ENCODE measurements around the gene AQP12A.

AQP12A gene

GRCh38 chr2:240724431-240724830 is 32.8 kb downstream of the AQP12A start:
- no peak for DNase-seq

- DNase-seq: no peak
Measured at GRCh38 chr2:240725266-240725665, 33.6 kb downstream of the AQP12A start.

DNA sequence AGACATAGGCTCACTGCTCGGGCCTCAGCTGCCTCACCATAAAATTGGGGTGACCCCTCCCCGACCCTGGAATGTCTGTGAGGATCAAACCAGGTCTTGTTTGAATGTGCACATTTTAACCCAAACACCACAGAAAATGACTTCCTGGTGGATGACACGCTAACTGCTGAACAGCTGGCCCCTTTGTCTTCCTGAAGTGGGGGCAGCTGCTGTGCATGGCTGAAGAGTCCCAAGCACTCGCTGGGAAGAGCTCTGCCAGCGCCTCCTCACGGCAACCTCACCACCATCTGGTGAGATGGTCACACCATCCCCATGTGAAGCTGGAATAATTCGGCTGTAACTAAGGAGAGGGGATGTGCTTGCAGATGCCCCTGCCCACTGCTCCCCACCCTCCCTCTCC is 34.0 kb downstream of the AQP12A start:
- no peak for DNase-seq

DNA sequence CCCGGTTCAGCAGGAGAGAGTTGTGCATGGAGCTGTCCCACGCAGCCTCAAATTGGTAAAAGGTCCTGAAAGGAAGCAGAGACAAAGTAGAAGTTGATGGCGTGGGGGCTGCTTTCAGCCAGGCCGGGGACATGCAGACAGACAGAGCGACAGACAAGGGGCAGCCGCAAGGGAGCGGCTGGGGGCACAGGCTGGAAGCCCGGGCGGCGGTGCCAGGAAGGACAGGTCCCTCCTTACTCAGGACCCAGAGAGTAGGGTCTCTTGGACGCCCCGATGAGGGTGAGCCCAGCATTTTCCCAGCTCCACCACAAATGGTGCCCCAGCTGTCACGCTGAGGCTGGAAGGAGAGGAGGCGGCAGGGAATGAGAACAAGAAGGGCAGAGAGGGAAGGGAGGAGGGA is 35.2 kb downstream of the AQP12A start:
- no peak for DNase-seq

GRCh38 chr2:240727439-240727838 is 35.8 kb downstream of the AQP12A start:
- no peak for DNase-seq

GRCh38 chr2:240727913-240728312 is 36.2 kb downstream of the AQP12A start:
- DNase-seq: no peak

GRCh38 chr2:240728361-240728760 is 36.7 kb downstream of the AQP12A start:
- no peak for DNase-seq

DNA sequence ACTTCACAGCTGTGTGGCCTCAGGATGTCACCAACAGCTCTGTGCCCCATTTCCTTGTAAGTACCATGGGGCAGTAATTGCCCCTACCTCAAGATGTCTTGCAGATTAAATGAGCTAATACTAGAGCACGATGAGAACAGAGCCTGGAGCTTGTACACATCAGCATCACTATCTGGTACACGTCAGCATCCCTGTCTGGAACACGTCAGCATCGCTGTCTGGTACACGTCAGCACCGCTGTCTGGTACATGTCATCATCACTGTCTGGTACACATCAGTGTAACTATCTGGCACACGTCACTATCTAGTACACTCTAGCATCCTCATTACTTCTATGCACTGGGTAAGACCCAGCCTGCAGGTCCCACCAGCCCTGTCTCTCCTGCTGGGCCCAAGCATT is 37.2 kb downstream of the AQP12A start:
- DNase-seq: no peak

- no peak for DNase-seq
Measured at GRCh38 chr2:240730501-240731177, 39.0 kb downstream of the AQP12A start.

- DNase-seq: no peak
Measured at GRCh38 chr2:240731178-240731545, 39.5 kb downstream of the AQP12A start.

DNA sequence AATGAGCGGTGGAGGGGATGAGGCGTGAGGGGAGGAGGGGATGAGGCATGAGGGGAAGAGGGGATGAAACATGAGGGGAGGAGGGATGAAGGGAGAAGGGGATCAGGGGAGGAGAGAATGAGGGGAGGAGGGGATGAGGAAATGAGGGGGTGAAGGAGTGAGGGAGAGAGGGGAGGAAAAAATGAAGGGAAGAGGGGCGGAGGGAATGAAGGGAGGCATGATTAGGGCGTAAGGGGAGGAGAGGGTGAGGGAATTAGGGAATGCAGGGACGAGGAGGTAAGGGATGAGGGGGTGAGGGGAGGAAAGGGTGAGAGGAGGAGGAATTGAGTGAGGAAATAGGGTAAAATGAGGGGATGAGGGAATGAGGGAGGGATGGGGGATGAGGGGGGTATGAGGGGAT is 40.5 kb downstream of the AQP12A start:
- no peak for DNase-seq

- no peak for DNase-seq
Measured at GRCh38 chr2:240732911-240733622, 41.4 kb downstream of the AQP12A start.

DNA sequence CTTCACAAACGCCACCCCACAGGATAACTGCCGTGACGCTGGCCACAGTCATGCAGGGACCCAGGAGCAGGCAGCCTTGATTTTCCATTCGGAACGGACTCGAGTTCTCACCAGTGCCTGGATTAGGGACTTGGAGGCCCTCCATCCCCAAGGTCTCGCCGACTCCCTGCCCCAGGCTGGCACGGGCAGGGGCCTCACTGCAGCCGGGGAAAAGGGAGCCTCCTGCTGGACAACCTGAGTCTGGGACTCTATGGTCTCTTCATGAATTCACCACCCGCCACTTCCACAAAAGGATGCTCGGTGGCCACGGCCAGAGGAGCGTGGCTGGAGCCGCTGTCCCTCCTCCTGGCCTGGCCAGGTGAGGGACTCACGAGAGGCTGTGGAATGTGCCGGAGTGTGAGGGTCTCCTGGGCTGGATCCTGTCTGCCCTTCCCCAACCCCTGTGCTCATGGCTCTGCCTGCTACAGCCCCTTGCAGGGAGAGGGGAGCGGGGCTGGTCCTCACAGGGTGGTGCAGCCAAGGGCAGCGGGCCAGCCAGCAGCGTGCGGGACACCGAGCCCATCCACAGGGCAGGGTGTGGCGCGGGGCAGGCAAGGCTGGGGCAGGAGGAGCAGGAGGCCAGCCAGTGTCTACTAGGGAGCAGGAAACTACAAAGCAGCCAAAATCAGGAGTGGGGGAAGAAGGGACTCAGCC is 42.3 kb downstream of the AQP12A start:
- DNase-seq: no peak

DNA sequence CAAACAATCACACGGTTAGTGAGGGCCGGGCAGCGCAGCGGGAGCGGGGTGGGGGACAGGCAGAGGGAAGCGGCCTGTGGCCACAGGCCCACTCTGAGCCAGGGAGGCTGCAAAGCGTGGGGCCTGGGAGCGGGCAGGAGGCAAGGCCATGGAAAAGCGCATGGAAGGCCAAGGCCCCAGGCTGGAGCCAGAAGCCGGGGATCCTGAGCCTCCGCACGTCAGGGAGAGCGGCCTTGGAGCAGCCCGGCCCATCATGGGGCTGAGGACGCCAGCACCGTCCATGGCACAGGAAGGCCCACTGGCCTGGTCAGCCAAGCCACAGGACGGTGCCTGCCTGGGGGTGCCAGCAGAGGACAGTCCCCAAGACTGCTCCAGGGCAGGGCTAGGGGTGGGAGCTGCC is 43.1 kb downstream of the AQP12A start:
- no peak for DNase-seq

DNA sequence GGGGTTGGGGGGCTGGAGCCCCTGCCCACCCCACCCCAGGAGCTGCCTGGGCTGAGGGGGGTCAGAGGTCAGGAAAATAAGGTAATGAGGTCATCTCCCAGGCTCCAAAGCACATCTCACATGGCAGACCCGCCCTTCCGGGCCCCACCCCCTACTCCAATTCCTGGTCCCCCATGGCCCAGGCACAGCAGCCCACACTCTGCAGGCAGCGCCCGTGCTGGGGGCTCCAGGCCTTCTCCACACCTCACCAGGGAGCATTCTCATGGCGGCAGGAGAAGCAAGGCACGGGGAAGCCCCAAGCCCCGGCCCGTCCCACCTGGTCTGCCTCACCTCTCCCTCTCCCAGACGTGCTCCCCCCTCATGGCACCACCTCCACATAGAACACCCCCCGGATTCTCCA is 43.8 kb downstream of the AQP12A start:
- DNase-seq: no peak

GRCh38 chr2:240736281-240737250 is 44.9 kb downstream of the AQP12A start:
- DNase-seq: no peak

GRCh38 chr2:240737512-240737911 is 45.8 kb downstream of the AQP12A start:
- no peak for DNase-seq

- DNase-seq: no peak
Measured at GRCh38 chr2:240737958-240738357, 46.3 kb downstream of the AQP12A start.

GRCh38 chr2:240739797-240740196 is 48.1 kb downstream of the AQP12A start:
- DNase-seq: no peak

DNA sequence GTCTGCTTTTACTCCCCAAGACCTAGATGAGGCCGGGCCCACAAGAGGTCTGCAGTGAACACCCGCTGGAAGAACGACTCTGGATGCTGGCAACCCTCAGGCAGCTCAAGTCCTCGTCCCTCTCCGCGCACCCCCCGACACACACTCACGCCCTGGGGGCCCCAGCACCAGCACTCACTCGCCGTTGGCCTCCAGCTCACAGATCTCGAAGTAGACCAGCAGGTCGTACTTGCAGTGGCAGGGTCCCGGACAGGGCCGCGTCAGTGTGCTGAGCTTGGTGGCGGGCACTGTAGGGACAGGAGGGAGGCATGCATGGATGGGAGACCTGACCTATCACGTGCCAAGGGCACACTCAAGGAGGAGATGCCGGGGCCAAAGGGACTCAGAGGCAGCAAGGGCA is 49.4 kb downstream of the AQP12A start:
- no peak for DNase-seq

GRCh38 chr2:240742602-240743095 is 51.0 kb downstream of the AQP12A start:
- DNase-seq: no peak

DNA sequence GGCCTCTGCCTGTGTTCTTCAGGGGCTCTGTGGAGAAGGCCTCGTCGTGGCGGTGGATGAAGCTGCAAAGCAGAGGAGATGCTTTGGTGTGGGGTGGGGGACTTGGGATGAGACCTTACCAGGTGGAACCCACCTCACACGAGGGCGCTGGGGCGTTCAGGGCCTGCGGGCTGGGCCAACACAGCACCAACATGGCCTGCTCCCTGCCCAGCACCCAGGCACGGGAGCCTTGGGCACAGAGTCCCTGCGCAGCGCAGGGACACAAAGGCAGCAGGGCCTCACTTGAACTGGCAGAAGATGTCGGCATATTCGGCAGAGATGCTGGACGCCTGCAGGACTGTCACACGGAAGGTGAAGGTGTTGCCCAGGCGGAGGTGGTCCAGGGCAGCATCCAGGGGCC is 53.8 kb downstream of the AQP12A start:
- DNase-seq: no peak

All from right kidney (tissue), 1 donor.